Suprapubic skin (tissue), 4 donors: ENCODE results near the gene CDC42EP1. TPM values are rescaled to one million over a fixed set of nuclear protein-coding genes. Genes with fewer than 3 reads are reported as not detected.

Source experiments
- DNase-seq, 2 donors: peaks; one replicate each; pipeline ENCODE4 v3.0.0-alpha.2; 2019; ENCODE audit warnings: low spot score in 2 of 2
- H3K27ac ChIP-seq: fragments of 200-600 bp; sonication (generic); one replicate; pipeline ENCODE4 v1.5.1; 2019
- H3K27me3 ChIP-seq: fragments of 200-600 bp; sonication (generic); one replicate; pipeline ENCODE4 v1.5.1; 2019
- H3K36me3 ChIP-seq: fragments of 200-600 bp; sonication (generic); one replicate; pipeline ENCODE4 v1.5.1; 2019
- H3K4me1 ChIP-seq: fragments of 200-600 bp; sonication (generic); one replicate; pipeline ENCODE4 v1.5.1; 2019
- H3K4me3 ChIP-seq: fragments of 200-600 bp; sonication (generic); one replicate; pipeline ENCODE4 v1.5.1; 2019; ENCODE audit warnings: mild to moderate bottlenecking
- H3K9me3 ChIP-seq: fragments of 200-600 bp; sonication (generic); one replicate; pipeline ENCODE4 v1.5.1; 2019
- CTCF ChIP-seq, 2 donors: fragments of 200-600 bp in 1 of 2; fragments of 450-650 bp in 1 of 2; sonication (generic) in 1 of 2; IDR thresholded peaks; one replicate each; pipeline ENCODE4 v1.5.1; 2016 to 2019; ENCODE audit warnings: antibody characterized with exemption in 2 of 2, mild to moderate bottlenecking in 1 of 2, moderate library complexity in 1 of 2
- EP300 ChIP-seq: sonication (generic); formaldehyde crosslinking; IDR thresholded peaks from one replicate; pipeline ENCODE4 v1.6.1; 2017; ENCODE audit warnings: antibody characterized with exemption
- POLR2A ChIP-seq, 2 donors: fragments of 450-650 bp; IDR thresholded peaks; one replicate each; pipeline ENCODE4 v1.6.1; 2017; ENCODE audit warnings: antibody characterized with exemption in 2 of 2, mild to moderate bottlenecking in 2 of 2, moderate library complexity in 2 of 2
- POLR2AphosphoS5 ChIP-seq, 3 donors: sonication (generic); formaldehyde crosslinking; IDR thresholded peaks; one replicate each; pipeline ENCODE4 v1.6.1; 2017; ENCODE audit warnings: antibody characterized with exemption in 3 of 3
- WGBS: methylation state at CpG from one replicate; pipeline ENCODE4 v1.1.5; 2018; 5-methylcytosine and 5-hydroxymethylcytosine counted together
- total RNA-seq, 4 donors: library from RNA; depleted of rRNA; stranded (reverse); fragments of >200 nt; gene quantifications; one replicate each; pipeline ENCODE4 v1.1.0, GENCODE V29; 2016

The CDC42EP1 gene
- total RNA-seq, 4 donors from 2014 or later: 32.1 to 93.7 (median 80.9) TPM

GRCh38 chr22:37568448-37569008 lies 8.2 kb downstream of the CDC42EP1 start:
- TF ChIP-seq EP300: no peak
- no peak for TF ChIP-seq POLR2A (IDR thresholded peaks at IDR 0.05)
- TF ChIP-seq POLR2AphosphoS5 (IDR thresholded peaks at IDR 0.05): no peak
- H3K27ac ChIP-seq: no peak overlapping the region
- H3K4me1 ChIP-seq: peaks cover 65% of the 10 kb centered on the region
- DNase-seq: no peak
- no peaks in the 10 kb centered on the region for H3K9me3 ChIP-seq
- H3K36me3 ChIP-seq: peaks cover 30% of the 10 kb centered on the region
- no peak overlapping the region for H3K4me3 ChIP-seq
- 89% methylated on average over 5 of the region's 14 CpGs for WGBS
- no peaks in the 10 kb centered on the region for H3K27me3 ChIP-seq

- peak in 1 of 2 donors; percentile 80 for DNase-seq
- H3K36me3 ChIP-seq: peaks cover 30% of the 10 kb centered on the region
- no peaks in the 10 kb centered on the region for H3K9me3 ChIP-seq
- H3K27me3 ChIP-seq: no peaks in the 10 kb centered on the region
- no peak for TF ChIP-seq CTCF (IDR thresholded peaks at IDR 0.05)
- TF ChIP-seq EP300: no peak
- no peak for TF ChIP-seq POLR2A (IDR thresholded peaks at IDR 0.05)
- no peak for TF ChIP-seq POLR2AphosphoS5 (IDR thresholded peaks at IDR 0.05)
- no peak overlapping the region for H3K27ac ChIP-seq
- WGBS: 65% methylated on average over 19 of the region's 21 CpGs
- H3K4me1 ChIP-seq: peaks cover 57% of the 10 kb centered on the region
- H3K4me3 ChIP-seq: no peak overlapping the region
Measured at GRCh38 chr22:37569009-37569920, 9.0 kb downstream of the CDC42EP1 start.

GRCh38 chr22:37569921-37570660 lies 9.8 kb downstream of the CDC42EP1 start:
- 50% methylated on average over 9 of the region's 9 CpGs for WGBS
- DNase-seq: no peak
- Histone ChIP-seq H3K4me1 (peaks cover 49% of the 10 kb centered on the region), H3K9me3 (no peaks in the 10 kb centered on the region), H3K27ac (peak overlapping the region; percentile 42), H3K27me3 (no peaks in the 10 kb centered on the region), H3K36me3 (peaks cover 30% of the 10 kb centered on the region), H3K4me3 (no peak overlapping the region)
- TF ChIP-seq EP300: no peak
- TF ChIP-seq POLR2A (IDR thresholded peaks at IDR 0.05): no peak
- TF ChIP-seq POLR2AphosphoS5 (IDR thresholded peaks at IDR 0.05): no peak
- no peak for TF ChIP-seq CTCF (IDR thresholded peaks at IDR 0.05)

- Histone ChIP-seq H3K4me3 (no peak overlapping the region), H3K27ac (peak overlapping the region; percentile 42), H3K27me3 (no peaks in the 10 kb centered on the region), H3K9me3 (no peaks in the 10 kb centered on the region), H3K4me1 (peaks cover 45% of the 10 kb centered on the region), H3K36me3 (peaks cover 30% of the 10 kb centered on the region)
- no peak for DNase-seq
- 75% methylated on average over 4 of the region's 4 CpGs for WGBS
- TF ChIP-seq POLR2AphosphoS5 (IDR thresholded peaks at IDR 0.05) (no peak), POLR2A (IDR thresholded peaks at IDR 0.05) (no peak), EP300 (no peak), CTCF (IDR thresholded peaks at IDR 0.05) (no peak)
Measured at GRCh38 chr22:37570661-37570976, 10.3 kb downstream of the CDC42EP1 start.

GRCh38 chr22:37571258-37571991 lies 11.1 kb downstream of the CDC42EP1 start:
- no peak overlapping the region for H3K4me3 ChIP-seq
- no peak for DNase-seq
- WGBS: 86% methylated on average over 9 of the region's 16 CpGs
- peaks cover 24% of the 10 kb centered on the region for H3K36me3 ChIP-seq
- no peaks in the 10 kb centered on the region for H3K27me3 ChIP-seq
- H3K27ac ChIP-seq: peak overlapping the region; percentile 42
- TF ChIP-seq POLR2AphosphoS5 (IDR thresholded peaks at IDR 0.05): no peak
- TF ChIP-seq POLR2A (IDR thresholded peaks at IDR 0.05): no peak
- TF ChIP-seq EP300: no peak
- no peak for TF ChIP-seq CTCF (IDR thresholded peaks at IDR 0.05)
- H3K4me1 ChIP-seq: peaks cover 37% of the 10 kb centered on the region
- H3K9me3 ChIP-seq: no peaks in the 10 kb centered on the region
